ENCODE data around the gene SMAD3. TPM values are rescaled to one million over a fixed set of nuclear protein-coding genes. Genes with fewer than 3 reads are reported as not detected.

The SMAD3 gene
- total and polyA plus RNA-seq, 10 of the 15 experiments (the other 5 are each of a cell fraction or from before 2014, with no cell fraction given) = 5.6 to 43.2 (median 16.0) TPM

GRCh38 chr15:67107014-67107812 is 41.8 kb downstream of the SMAD3 start (continued):
- no peak for TF ChIP-seq PAX8 (IDR thresholded peaks at IDR 0.05)

DNA sequence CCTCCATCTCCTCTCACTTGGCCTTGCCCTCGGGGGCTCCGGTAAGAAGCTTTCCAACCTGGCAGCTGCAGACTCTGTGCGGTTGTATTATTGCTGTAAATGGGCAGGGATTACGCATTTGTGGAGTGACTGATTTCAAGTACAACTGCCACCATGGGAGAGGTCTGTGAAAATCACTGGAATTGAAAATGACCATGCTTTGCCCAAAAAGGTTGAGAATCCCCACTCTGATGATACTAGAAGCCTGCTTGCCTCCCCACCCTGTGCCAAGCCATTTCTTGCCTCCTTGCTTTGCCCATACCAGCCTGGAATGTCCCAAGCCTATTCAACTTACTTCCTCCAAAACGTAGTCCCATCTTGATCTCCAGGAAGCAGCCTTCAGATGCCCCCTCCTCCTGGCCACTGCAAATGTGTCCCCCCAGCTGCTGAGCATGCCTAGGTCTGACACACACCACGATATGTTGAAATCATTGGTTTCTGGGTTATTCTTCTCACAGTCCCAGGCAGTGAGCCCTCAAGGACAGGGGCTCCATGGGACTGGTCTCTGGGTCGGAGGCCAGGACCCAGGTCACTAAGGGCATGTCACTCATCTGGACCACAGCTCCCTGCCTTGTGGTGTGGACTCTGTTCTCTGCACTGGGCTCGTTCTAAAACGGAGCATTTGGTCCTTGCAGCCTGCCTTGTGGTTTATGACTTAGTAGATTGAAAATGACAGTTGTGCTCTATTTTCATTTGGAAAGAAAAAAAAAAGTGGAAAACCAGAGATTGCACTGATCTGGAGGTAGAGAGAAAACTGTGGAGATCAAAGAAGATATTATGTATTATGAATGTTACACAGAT is 42.9 kb downstream of the SMAD3 start:
- peaks cover 6% of the 10 kb centered on the region for H3K9me3 ChIP-seq (replicated peaks; ENCODE audit: control insufficient read depth, insufficient read depth, low read length)
- intact Hi-C loops (cut with micrococcal nuclease; ENCODE audit: unreplicated experiment) = no loop called here
- no peak overlapping the region for H3K4me3 ChIP-seq
- H3K79me2 ChIP-seq (ENCODE audit: control insufficient read depth, insufficient read depth, low read length) = peaks cover 83% of the 10 kb centered on the region
- peak overlapping the region; percentile 5; the same call in 1 of the 2 replicates for H3K9ac ChIP-seq (ENCODE audit: control insufficient read depth, insufficient read depth, low read length)
- RAD21 ChIA-PET (ENCODE audit: unreplicated experiment) = interaction anchor here (2.6 to 3.2 kb wide), 2 partner anchors 13 to 22 kb away, joined by 15 to 33 read pairs; no protein-coding TSS in a partner anchor
- DNase-seq (ENCODE audit: low read depth, low spot score) = no peak
- H4K20me1 ChIP-seq (ENCODE audit: control insufficient read depth, insufficient read depth) = no peaks in the 10 kb centered on the region; the same call in 1 of the 2 replicates
- BruUV-seq (replicated peaks) = no TSS peak
- H3K36me3 ChIP-seq (ENCODE audit: control insufficient read depth in 2 of 2, insufficient read depth in 2 of 2, low read length in 1 of 2) = peaks cover 5 to 9% of the 10 kb centered on the region in 2 experiments; a peak in 3 of 4 replicates
- 0 out of 2 replicates have a peak, but pooled peaks have one; percentile 23 for TF ChIP-seq NR2F1 (conservative IDR thresholded peaks at IDR 0.05)
- TF ChIP-seq, protein P1, sequence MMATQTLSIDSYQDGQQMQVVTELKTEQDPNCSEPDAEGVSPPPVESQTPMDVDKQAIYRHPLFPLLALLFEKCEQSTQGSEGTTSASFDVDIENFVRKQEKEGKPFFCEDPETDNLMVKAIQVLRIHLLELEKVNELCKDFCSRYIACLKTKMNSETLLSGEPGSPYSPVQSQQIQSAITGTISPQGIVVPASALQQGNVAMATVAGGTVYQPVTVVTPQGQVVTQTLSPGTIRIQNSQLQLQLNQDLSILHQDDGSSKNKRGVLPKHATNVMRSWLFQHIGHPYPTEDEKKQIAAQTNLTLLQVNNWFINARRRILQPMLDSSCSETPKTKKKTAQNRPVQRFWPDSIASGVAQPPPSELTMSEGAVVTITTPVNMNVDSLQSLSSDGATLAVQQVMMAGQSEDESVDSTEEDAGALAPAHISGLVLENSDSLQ (IDR thresholded peaks at IDR 0.05) = 0 out of 2 replicates have a peak, but pooled peaks have one; percentile 30
- no peak for TF ChIP-seq SMARCA5 (IDR thresholded peaks at IDR 0.05)
- POLR2A ChIA-PET = interaction anchor here (1.3 to 3.4 kb wide), 2 partner anchors 13 to 17 kb away, joined by 4 to 24 read pairs; no protein-coding TSS in a partner anchor
- in situ Hi-C loops (cut with MboI) = no loop called here
- 63% methylated on average over 9 of the region's 9 CpGs for WGBS (ENCODE audit: insufficient coverage, insufficient replicate concordance, low lambda C conversion rate, missing lambda C conversion rate)
- no peak for ATAC-seq
- H3K4me2 ChIP-seq (ENCODE audit: control insufficient read depth, insufficient read depth) = peak overlapping the region; percentile 49; the same call in 1 of the 2 replicates
- no peak for FAIRE-seq
- peak overlapping the region; percentile 92 for H3K27ac ChIP-seq (ENCODE audit: control insufficient read depth, insufficient read depth)
- no peaks in the 10 kb centered on the region for H3K27me3 ChIP-seq (replicated peaks in 1 of 2; ENCODE audit: control insufficient read depth in 2 of 2, insufficient read depth in 2 of 2, low read length in 1 of 2)
- no peak overlapping the region for H2AFZ ChIP-seq (ENCODE audit: control insufficient read depth, low read depth, low read length)
- SMC1A ChIA-PET (ENCODE audit: uncharacterized antibody, unreplicated experiment) = interaction anchor here (1.1 to 6.0 kb wide), 3 partner anchors 10 to 26 kb away, joined by 3 to 49 read pairs (median 40); no protein-coding TSS in a partner anchor
- CTCF ChIA-PET = no interaction called here
- peaks cover 73% of the 10 kb centered on the region for H3K4me1 ChIP-seq (ENCODE audit: control insufficient read depth, insufficient read depth, low read length)
